Measurements from ENCODE around the gene RFX2.
"Not testable (repeated sequence)": the region's sequence is repeated elsewhere in the genome, so short reads cannot be mapped to it uniquely, and the experiment has no call there.

The RFX2 gene

GRCh38 chr19:6034512-6034911 lies 75.8 kb downstream of the RFX2 start:
- Histone ChIP-seq H3K4me2 (no peak overlapping the region), H4K20me1 (no peaks in the 10 kb centered on the region), H3K9ac (no peak overlapping the region), H3K36me3 (no peaks in the 10 kb centered on the region), H3K27me3 (no peaks in the 10 kb centered on the region), H3K27ac (no peak overlapping the region), H3K4me3 (no peak overlapping the region), H3K4me1 (peaks cover 0 to 9% (median 0%) of the 10 kb centered on the region in 10 experiments; a peak in 3 of 20 replicates), H3K9me3 (replicated peaks in 1 of 11) (peaks cover 0 to 8% (median 0%) of the 10 kb centered on the region in 11 experiments; a peak in 4 of 22 replicates)
- TF ChIP-seq Cebpa-rat (IDR thresholded peaks at IDR 0.05): no peak

- no peak overlapping the region for H3K27ac ChIP-seq
- no peaks in the 10 kb centered on the region for H4K20me1 ChIP-seq
- H3K9ac ChIP-seq: no peak overlapping the region
- no peaks in the 10 kb centered on the region for H3K27me3 ChIP-seq
- no peak overlapping the region for H3K4me3 ChIP-seq
- no peaks in the 10 kb centered on the region for H3K36me3 ChIP-seq
- no peak overlapping the region for H3K4me2 ChIP-seq
- H3K4me1 ChIP-seq: peaks cover 0 to 7% (median 0%) of the 10 kb centered on the region in 10 experiments; a peak in 3 of 20 replicates
- no peak for TF ChIP-seq Cebpa-rat (IDR thresholded peaks at IDR 0.05)
- peaks cover 0 to 8% (median 0%) of the 10 kb centered on the region in 11 experiments; a peak in 4 of 22 replicates for H3K9me3 ChIP-seq (replicated peaks in 1 of 11)
Measured at GRCh38 chr19:6033744-6034264, 76.5 kb downstream of the RFX2 start.

- Histone ChIP-seq H3K27ac (no peak overlapping the region), H3K27me3 (no peaks in the 10 kb centered on the region), H3K9me3 (replicated peaks in 1 of 11) (peaks cover 0 to 8% (median 0%) of the 10 kb centered on the region in 11 experiments; a peak in 4 of 22 replicates), H3K4me1 (peaks cover 0 to 7% (median 0%) of the 10 kb centered on the region in 10 experiments; a peak in 3 of 20 replicates), H4K20me1 (no peaks in the 10 kb centered on the region), H3K4me2 (no peak overlapping the region), H3K36me3 (no peaks in the 10 kb centered on the region), H3K9ac (no peak overlapping the region; a peak in 1 of 22 replicates), H3K4me3 (no peak overlapping the region)
- peak in 3 of 11 experiments; percentile 13 to 58 (median 16); a peak in 4 of 22 replicates for TF ChIP-seq Cebpa-rat (IDR thresholded peaks at IDR 0.05)
Measured at GRCh38 chr19:6032827-6033226, 77.5 kb downstream of the RFX2 start.

GRCh38 chr19:6032381-6032780 lies 77.9 kb downstream of the RFX2 start:
- H4K20me1 ChIP-seq: no peaks in the 10 kb centered on the region
- no peaks in the 10 kb centered on the region for H3K27me3 ChIP-seq
- H3K4me1 ChIP-seq: peaks cover 0 to 7% (median 0%) of the 10 kb centered on the region in 10 experiments; a peak in 3 of 20 replicates
- H3K36me3 ChIP-seq: no peaks in the 10 kb centered on the region
- H3K4me2 ChIP-seq: no peak overlapping the region
- TF ChIP-seq Cebpa-rat (IDR thresholded peaks at IDR 0.05): no peak
- H3K4me3 ChIP-seq: no peak overlapping the region
- no peak overlapping the region for H3K27ac ChIP-seq
- no peak overlapping the region for H3K9ac ChIP-seq
- peaks cover 0 to 6% (median 0%) of the 10 kb centered on the region in 11 experiments; a peak in 3 of 22 replicates for H3K9me3 ChIP-seq (replicated peaks in 1 of 11)

GRCh38 chr19:6030214-6030507 lies 80.1 kb downstream of the RFX2 start:
- Histone ChIP-seq H3K27me3 (no peaks in the 10 kb centered on the region), H3K9ac (no peak overlapping the region), H3K36me3 (no peaks in the 10 kb centered on the region; a peak in 1 of 22 replicates), H3K4me1 (peaks cover 0 to 7% (median under 1%) of the 10 kb centered on the region in 10 experiments; a peak in 5 of 20 replicates), H3K4me2 (no peak overlapping the region), H3K4me3 (no peak overlapping the region), H4K20me1 (no peaks in the 10 kb centered on the region), H3K9me3 (replicated peaks in 1 of 11) (peaks cover 0 to 6% (median 0%) of the 10 kb centered on the region in 11 experiments; a peak in 1 of 22 replicates), H3K27ac (no peak overlapping the region)
- no peak for TF ChIP-seq Cebpa-rat (IDR thresholded peaks at IDR 0.05)

GRCh38 chr19:6026390-6027227 lies 83.7 kb downstream of the RFX2 start:
- H3K36me3 ChIP-seq: no peaks in the 10 kb centered on the region; a peak in 1 of 22 replicates
- no peaks in the 10 kb centered on the region for H4K20me1 ChIP-seq
- no peak overlapping the region for H3K4me3 ChIP-seq
- no peak overlapping the region for H3K27ac ChIP-seq
- TF ChIP-seq Cebpa-rat (IDR thresholded peaks at IDR 0.05): no peak
- H3K9me3 ChIP-seq (replicated peaks in 1 of 11): peaks cover 0 to 6% (median 0%) of the 10 kb centered on the region in 11 experiments; a peak in 1 of 22 replicates
- no peak overlapping the region for H3K9ac ChIP-seq
- no peaks in the 10 kb centered on the region for H3K27me3 ChIP-seq
- no peak overlapping the region for H3K4me2 ChIP-seq
- H3K4me1 ChIP-seq: peaks cover 28 to 38% (median 31%) of the 10 kb centered on the region in 10 experiments

GRCh38 chr19:6024756-6025155 lies 85.5 kb downstream of the RFX2 start:
- H3K9ac ChIP-seq; H4K20me1 ChIP-seq; H3K27me3 ChIP-seq; H3K36me3 ChIP-seq; H3K9me3 ChIP-seq (replicated peaks in 1 of 11); H3K4me3 ChIP-seq; H3K27ac ChIP-seq: not testable (repeated sequence)
- peak overlapping the region in 4 of 11 experiments; percentile 1 to 90 (median 14); a peak in 3 of 22 replicates for H3K4me2 ChIP-seq
- H3K4me1 ChIP-seq: peaks cover 37 to 56% (median 48%) of the 10 kb centered on the region in 10 experiments

- no peaks in the 10 kb centered on the region; a peak in 1 of 22 replicates for H3K36me3 ChIP-seq
- H3K9ac ChIP-seq: peak overlapping the region in 2 of 11 experiments; percentile 68; a peak in 2 of 22 replicates
- TF ChIP-seq Cebpa-rat (IDR thresholded peaks at IDR 0.05): 0 out of 22 replicates have a peak, but pooled peaks of 1 of the 11 experiments have one; percentile 24
- peaks cover 40 to 64% (median 56%) of the 10 kb centered on the region in 10 experiments for H3K4me1 ChIP-seq
- no peaks in the 10 kb centered on the region for H3K27me3 ChIP-seq
- peak overlapping the region in 6 of 11 experiments; percentile 73 to 87 (median 82); a peak in 7 of 22 replicates for H3K27ac ChIP-seq
- peak overlapping the region; percentile 70 to 94 (median 86); a peak in 21 of 22 replicates for H3K4me2 ChIP-seq
- no peak overlapping the region for H3K4me3 ChIP-seq
- H3K9me3 ChIP-seq (replicated peaks in 1 of 11): no peaks in the 10 kb centered on the region
- H4K20me1 ChIP-seq: no peaks in the 10 kb centered on the region
Measured at GRCh38 chr19:6023936-6024335, 86.4 kb downstream of the RFX2 start.

GRCh38 chr19:6023085-6023682 lies 87.1 kb downstream of the RFX2 start:
- TF ChIP-seq Cebpa-rat (IDR thresholded peaks at IDR 0.05): no peak
- H3K9ac ChIP-seq: peak overlapping the region; percentile 21 to 73 (median 61); a peak in 20 of 22 replicates
- no peaks in the 10 kb centered on the region for H4K20me1 ChIP-seq
- peaks cover 40 to 71% (median 64%) of the 10 kb centered on the region in 10 experiments for H3K4me1 ChIP-seq
- H3K4me3 ChIP-seq: peak overlapping the region in 3 of 10 experiments; percentile 10 to 36 (median 16); a peak in 1 of 20 replicates
- H3K27me3 ChIP-seq: no peaks in the 10 kb centered on the region
- no peaks in the 10 kb centered on the region for H3K9me3 ChIP-seq (replicated peaks in 1 of 11)
- peak overlapping the region; percentile 18 to 87 (median 74); a peak in 21 of 22 replicates for H3K27ac ChIP-seq
- peak overlapping the region; percentile 70 to 94 (median 86) for H3K4me2 ChIP-seq
- no peaks in the 10 kb centered on the region; a peak in 1 of 22 replicates for H3K36me3 ChIP-seq
